HT-29 (cell line): ENCODE measurements around the gene TMED4. TPM values are rescaled to one million over a fixed set of nuclear protein-coding genes. Genes with fewer than 3 reads are reported as not detected.
"Not testable (repeated sequence)": the region's sequence is repeated elsewhere in the genome, so short reads cannot be mapped to it uniquely, and the experiment has no call there.

Source experiments
- DNase-seq: peaks from one replicate; pipeline ENCODE4 v3.0.0-alpha.2; 2015; ENCODE audit warnings: low spot score
- total RNA-seq: library from RNA; depleted of rRNA; stranded (reverse); fragments of >200 nt; shearing (Covaris generic); gene quantifications from 2 replicates; pipeline ENCODE4 v1.2.3, GENCODE V29; 2014

Gene TMED4
- total RNA-seq, 1 experiment from 2014 or later: 119 TPM

DNA sequence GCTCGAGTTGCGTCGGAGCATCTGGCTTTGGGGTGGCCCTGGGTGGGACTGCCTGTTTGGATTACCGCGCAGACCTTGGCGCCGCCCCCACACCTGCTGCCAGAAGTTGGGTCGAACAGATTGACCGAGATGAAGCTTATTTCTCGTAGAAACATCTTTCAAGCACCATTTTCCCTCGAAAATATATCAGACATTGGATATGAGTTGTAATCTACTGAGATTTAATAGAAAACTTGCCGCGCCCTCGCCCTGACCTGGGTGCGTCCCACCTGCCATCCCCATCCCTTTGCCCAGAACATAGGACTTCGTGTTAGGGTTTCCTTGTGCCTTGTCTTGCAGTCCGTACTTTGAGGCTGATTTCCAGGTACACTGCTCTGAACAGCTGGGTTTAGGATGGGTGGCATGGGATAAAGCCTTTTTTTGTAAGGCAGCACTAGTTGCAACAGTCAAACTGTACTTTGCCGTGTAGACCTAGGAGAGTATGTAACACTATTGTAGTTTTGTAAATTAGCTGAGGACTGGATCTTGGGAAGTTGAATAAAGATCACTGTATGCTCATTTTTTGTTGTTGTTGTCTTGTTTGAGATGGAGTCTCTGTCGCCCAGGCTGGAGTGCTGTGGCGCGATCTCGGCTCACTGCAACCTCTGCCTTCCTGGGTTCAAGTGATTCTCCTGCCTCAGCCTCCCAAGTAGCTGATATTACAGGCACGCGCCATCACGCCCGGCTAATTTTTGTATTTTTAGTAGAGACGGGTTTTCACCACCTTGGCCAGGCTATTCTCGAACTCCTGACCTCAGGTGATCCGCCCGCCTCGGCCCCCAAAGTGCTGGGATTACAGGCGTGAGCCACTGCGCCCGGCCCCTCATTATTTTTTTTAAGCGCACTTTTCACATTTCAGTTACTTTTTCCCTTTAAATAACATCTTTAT lies 25.4 kb upstream of the TMED4 start:
- DNase-seq: no peak

DNA sequence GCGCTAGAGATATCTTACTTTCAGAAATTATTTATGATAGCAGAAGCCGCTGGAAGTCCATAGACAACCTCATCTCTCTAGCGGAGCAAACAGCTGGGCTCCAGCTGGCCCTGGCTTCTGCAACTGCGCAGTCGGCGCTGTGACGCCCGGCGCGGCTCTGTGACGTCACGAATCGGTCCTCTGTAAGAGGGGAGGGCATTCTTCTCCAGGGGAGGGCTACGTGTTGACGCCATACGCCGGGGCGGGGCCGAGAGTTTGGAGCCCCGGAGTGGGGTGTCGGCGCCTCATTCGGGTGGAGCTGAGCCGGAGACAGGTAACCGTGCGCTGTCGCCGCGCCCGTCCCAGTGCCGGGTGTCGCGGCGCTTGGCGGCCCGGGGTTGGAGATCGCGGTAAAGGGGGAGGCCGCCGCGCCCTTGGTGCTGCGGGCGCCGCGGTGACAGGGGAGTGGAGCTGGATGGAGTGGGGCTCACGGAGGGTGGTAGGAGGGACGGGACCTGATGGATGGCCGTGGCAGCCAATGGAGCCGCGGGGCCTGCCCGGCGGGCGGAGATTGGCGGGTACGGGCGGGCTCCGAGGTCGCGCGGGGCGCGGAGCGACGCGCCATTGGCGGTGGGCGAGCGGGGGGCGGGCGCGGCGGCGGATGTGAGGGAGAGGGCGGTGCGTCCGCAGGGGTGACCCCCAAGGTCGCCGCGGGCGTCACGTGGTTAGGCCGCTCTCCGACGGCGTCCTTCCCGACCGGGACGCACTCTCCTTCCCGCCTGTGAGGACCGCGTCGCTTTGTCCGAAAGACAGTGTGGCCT lies 24.5 kb upstream of the TMED4 start, which contains the start of gene OGDH:
Gene OGDH (plus strand): TSS at position 287 of the 800 bp plus-strand sequence. CDS start 17,717 bp downstream, outside the sequence.
- DNase-seq: peak; percentile 100

DNA sequence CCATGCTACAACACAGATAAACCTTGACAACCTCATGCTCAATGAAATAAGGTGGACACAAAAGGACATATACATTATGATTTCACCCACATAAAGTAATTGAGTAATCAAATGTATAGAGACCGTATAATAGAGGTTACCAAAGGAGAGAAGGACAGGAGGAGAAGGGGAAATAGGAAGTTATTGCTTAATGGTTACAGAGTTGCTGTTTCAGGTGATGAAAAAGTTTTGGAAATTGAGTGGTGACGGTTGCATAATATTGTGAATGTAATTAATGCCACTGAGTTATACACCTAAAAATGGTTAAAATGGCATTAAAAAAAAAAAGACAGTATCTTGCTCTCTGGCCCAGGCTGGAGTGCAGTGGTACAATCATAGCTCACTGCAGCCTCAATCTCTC lies 22.9 kb upstream of the TMED4 start:
- DNase-seq: no peak

DNA sequence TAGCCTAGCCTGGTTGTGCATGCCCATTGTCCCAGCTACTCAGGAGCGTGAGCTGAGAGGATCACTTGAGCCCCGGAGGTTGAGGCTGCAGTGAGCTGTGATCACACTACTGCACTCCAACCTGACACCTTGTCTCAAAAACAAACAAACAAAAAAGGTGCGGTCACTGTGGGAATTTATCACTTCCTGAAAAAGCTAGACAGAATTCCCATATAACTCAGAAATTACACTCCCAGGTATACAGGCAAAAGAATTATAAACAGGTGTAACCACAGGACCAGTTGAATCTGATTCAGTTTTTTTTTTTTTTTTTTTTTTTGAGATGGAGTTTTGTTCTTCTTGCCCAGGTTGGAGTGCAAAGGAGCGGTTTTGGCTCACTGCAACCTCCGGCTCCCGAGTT lies 21.2 kb upstream of the TMED4 start:
- DNase-seq: no peak

DNA sequence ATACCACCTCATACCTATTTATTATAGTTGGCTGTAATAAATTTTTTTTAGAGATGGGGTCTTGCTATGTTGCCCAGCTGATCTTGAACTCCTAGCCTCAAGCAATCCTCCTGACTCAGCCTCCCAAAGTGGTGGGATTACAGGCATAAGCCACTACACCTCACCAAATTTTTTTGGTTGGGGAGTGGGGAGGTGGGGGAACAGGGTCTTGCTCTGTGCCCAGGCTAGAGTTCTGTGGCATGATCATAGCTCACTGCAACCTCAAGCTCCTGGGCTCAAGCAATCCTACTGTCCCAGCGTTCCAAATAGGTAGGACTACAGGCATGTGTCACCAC lies 20.5 kb upstream of the TMED4 start:
- no peak for DNase-seq

DNA sequence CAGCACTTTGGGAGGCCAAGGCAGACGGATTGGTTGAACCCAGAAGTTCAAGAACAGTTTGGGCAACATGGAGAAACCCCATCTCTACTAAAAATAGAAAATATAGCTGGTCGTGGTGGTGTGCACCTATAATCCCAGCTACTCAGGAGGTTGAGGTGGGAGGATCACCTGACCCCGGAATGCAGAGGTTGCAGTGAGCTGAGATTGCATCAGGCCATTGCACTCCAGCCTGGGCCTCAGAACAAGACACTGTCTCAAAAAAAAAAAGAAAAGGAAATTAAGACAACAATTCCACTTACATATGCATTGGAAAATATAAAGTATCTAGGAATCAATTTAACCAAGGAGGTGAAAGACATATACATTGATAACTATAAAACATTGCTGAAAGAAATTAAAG lies 17.2 kb upstream of the TMED4 start:
- no peak for DNase-seq

DNA sequence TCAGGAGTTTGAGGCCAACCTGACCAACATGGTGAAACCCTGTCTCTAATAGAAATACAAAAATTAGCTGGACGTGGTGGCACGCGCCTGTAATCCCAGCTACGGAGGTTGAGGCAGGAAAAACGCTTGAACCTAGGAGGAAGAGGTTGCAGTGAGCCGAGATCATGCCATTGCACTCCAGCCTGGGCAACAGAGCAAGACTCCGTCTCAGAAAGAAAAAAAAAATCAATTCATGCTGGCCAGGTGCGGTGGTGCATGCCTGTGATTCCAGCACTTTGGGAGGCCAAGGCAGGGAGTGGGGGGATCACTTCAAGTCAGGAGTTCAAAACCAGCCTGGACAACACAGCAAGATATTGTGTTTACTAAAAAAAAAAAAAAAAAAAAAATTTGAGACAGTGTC lies 15.2 kb upstream of the TMED4 start:
- DNase-seq: not testable (repeated sequence)

DNA sequence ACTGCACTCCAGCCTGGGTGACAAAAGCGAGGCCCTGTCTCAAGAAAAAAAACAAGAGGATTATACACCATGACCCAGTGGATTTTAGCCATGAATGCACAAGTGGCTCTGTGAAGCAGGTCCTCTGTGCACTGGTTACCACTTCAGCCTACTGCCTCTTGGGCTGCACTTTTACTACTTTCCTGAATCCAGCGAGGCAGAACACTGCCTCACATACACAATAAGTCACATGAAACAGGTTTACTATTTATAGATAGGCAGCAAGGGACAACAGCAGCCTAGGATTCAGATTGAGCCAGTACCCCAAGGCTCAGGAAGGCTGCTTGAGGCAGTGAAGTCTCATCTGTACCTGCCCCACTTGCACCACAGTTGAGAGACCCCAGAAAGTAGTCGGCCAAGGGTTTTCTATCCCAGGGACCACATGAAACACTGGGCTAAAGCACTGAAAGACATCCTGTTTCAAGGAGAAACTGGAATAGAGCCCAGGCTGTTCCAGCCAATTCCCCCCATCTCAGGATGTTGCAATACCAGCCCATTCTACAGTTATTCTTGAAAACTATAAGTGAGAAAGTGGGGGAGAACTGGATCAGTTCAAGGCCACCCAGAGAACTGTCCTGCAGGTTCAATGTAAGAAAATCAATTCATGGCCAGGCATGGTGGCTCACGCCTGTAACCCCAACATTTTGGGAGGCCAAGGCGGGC lies 14.1 kb upstream of the TMED4 start:
- DNase-seq: no peak

DNA sequence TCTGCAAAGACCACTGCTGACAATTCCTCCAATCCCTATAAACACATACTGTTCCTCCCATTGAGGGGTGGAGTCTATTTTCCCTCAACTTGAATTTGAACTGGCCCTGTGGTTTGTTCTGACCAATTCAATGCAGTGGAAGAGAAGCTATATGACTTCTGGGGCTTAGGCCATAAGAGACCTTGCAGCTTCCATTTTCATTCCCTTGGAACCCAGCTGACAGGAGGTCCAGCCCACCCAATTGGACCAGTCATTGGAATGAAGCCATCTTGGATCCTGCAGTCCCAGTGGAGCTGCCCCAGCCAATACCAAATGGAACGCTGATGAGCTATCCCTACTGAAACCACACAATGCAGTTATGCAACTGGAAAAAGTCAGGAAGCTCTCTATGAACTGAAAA lies 8.9 kb upstream of the TMED4 start:
- DNase-seq: no peak

DNA sequence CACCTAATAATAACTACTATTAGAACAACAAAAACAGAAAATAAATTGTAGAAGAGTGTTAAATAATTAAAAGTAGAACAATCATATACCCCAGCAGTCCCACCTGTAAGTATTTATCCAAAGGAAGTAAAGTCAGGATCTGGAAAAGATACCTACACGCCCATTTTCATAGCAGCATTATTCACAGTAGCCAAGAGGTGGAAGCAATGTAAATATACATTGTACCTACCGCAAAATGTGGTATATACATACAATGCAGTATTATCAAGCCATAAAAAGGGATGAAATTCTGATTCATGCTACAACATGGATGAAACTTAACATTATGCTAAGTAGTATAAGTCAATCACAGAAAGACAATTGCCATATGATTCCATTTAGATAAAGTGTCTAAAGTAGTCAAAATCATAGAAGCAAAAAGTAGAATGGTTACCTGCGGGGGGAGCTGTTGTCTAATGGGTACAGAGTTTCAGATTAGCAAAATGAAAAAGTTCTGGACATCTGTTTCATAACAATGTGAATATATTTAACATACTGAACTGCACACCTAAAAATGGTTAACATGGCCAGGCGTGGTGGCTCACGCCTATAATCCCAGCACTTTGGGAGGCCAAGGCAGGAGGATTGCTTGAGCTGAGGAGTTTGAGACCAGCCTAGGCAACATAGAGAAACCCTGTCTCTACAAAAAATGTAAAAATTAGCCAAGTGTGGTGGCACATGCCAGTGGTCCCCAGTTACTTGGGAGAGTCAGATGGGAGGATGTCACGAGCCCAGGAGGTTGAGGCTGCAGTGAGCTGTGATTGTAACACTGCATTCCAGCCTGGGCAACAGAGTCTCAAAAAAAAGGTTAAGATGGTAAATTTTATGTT lies 6.0 kb upstream of the TMED4 start:
- DNase-seq: peak; percentile 89

DNA sequence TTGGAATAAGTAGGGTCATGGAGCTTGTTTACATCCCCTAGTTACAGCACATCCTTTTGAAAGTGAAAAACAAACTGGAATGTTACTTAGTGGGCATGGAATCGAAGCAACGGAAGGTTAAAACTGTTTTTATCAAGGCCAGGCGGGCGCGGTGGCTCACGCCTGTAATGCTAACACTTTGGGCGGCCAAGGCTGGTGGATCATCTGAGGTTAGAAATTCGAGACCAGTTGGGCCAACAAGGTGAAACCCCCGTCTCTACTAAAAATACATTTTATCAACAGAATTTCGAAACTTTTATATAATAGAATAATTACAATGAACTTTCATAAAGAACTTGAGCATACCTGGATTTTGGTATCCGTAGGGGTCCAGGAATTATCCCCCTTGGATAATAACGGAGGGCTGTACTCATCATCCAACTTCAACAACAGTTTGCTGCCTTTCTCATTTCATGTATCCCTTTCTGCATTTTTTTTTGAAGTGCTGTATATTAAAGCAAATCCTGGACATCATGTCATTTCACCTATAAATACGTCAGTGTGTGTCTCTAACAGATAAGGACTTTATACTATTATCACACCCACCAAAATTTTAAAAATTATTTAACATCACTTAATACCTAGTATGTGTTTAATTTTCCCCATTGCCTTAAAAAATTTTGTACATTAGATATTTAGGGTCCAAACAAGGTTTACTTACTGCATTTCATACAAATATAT lies 1.3 kb upstream of the TMED4 start:
- no peak for DNase-seq

DNA sequence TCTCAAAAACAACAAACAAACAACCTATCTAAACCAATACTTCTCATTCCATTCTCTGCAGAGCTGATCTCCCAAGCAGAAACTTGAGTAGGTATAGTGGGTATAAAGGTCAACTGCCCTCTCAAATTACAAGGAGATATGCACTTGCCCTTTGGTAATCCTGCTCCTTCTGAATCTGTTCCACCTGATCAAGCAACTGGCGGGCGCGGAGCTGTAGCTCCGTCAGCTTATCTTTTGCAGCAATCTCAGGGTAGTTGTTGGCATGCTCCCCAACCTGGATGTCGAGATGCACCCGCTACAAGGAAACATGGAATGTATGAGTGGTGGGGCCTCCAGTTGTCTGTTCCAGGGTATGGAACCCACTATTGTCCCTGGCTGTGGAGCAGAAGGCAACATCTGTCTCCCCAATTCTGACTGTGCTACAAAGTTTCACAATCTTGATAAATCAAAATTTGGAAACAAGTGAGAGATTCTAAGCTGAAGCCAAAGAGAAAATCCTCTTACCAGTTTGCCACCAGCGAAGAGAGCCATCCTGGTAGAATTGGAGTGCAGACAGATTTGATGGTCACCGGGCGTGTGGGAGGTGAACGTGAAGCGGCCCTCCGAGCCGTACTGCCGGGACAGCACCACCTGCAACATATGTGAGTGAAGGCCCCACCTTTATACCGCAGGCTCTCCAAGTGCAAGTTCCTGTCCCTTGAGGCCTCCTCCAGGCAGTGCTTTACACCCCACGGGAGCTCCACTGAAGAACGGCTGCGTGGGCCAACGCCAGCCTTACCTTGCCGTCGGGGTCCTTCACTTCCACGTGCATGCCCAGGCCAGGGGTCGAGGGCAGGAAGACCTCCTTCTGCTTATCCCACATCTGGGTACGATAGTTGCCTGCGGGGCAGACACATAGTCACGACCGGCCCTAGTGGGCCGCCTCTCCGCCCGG lies 819 bp downstream of the TMED4 start:
- peak; percentile 63 for DNase-seq

DNA sequence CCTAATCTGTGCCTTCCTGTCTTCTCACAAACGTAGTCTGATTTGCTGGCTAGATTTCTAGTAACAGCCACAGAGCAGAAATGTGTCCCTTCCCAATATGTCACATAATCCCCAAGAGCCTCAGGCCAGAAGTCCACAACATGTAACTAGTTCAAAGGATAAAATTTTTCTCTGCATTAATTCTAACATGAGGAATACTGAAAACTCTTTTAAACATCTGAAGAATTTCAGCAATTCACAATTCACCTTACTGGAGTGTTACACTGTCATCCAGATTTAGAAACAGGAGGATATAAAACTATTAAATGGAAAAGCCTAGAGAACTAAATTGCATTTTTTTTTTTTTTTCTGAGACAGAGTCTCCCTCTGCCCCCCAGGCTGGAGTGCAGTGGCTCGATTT lies 5.8 kb downstream of the TMED4 start:
- no peak for DNase-seq

DNA sequence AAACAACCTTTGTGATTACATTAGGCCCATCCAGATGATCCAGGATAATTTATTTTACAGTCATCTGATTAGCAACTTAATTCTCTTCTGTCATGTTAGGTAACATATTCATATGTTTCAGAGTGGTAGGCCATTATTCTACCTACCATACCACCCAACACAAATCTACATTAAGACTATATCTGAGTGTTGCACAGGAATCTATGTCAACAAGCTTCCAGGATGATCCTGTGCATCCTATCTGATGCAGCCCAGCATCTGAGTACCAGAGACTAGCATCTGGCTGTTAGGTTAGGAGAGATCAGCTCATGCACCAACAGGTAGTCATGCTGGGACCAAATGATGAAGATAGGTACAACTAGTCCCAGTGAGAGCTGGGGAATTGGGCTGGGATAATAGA lies 7.0 kb downstream of the TMED4 start:
- DNase-seq: no peak

DNA sequence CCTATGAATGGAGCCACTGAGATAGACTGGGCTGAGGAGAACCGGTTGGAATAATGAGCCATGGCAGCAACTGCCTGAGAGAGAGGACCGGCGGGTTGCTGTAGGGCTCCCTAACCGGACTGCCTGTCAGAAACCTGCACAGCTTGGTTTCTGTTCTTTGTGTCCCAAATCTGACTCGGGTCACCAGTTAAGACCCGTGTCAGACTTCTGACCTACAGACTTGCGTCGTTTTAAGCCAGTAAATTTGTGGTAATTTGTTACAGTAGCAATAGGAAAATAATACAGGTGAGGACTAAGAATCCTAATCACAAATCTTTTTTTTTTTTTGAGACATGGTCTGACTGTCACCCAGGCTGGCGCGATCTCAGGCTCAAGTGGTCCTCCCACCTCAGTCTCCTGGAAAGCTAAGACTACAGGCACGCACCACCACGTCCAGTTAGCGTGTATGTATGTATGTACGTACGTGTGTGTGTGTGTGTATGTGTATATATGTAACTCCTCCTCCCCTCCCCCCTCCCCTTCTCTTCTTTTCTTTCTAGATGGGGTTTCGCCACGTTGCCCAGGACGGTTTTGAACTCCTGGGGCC lies 7.7 kb downstream of the TMED4 start:
- DNase-seq: peak; percentile 22

DNA sequence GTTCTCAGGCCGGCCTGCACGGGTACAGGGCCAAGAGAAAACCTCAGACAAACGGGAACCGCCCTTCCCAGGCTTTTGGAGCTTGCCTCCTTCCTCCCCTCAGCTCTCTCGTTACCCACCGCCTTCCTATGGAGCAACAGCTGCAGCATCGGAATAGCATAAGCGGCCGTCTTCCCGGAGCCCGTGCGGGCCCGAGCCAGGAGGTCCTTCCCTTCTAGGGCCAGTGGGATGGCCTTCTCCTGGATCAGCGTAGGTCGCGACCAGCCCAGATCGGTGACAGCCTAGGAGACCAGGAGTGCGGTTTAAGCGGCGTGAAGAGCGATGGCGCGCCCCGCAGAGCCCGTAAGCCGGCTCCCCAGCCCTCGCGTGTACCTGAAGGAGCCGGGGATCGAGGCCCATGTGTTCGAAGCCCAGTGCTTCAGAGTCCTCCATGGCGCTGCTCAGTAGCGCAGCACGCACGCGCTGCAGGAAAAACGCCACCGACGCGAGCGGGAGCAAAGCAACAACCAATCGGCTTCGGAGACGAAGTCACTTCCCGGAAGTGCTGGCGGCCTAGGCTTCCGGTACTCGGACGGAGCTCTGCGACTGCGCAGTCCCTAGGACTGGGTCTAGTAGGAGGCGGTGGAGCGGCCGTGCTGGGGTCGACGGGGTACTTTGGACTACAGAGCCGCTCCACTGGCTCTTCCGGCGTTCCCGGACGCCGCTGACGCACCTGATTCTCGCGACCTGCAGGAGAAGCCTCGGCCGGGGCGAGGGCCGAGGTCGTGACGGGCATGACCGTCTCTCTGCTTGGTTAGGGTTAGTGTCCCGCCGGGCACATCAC lies 8.4 kb downstream of the TMED4 start, which contains the start of gene DDX56:
Gene DDX56 (minus strand): TSS at position 445 of the 823 bp plus-strand sequence. CDS start 13 bp downstream, at position 432.
- DNase-seq: peak; percentile 98

DNA sequence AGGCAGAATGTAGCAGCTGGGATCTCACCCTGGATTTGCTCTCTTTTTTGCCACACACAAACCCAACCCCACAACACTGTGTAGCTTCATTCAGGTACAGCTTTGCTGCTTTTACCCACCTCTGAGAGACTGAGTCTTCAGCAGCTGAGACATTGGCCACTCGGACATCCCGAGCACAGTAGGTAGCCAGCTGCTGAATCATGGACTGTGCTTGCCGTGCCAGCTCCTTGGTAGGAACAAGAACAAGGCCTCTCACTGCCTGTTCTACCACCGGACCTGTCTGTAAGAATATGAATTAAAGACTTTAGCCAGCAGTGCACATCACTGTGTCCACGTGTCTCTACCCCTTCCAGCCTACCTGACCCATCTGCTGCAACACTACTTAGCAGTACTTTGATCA lies 9.3 kb downstream of the TMED4 start:
- DNase-seq: no peak

DNA sequence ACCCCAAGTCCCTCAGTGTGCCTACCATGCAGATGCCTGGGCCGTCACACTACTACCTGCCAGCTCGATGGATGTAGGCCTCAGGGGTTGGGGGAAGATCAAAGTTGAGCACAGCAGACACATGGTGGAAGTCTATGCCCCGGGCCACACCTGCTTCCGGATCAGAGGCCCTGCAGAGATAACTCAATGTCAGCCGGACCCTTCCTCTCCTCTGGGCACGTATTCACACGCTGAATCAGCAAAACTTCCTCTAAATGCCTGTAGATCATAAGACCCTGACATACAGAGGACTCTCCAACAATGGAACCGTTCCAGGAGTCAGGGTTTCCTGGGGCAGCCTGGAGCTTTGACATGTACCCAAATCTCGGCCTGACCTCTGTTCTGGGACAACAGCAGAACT lies 12.1 kb downstream of the TMED4 start:
- DNase-seq: no peak
